HG02678 (cell line): ENCODE measurements around the gene KLHL24.
"Not testable (repeated sequence)": the region's sequence is repeated elsewhere in the genome, so short reads cannot be mapped to it uniquely, and the experiment has no call there.

Experiments
- ATAC-seq: cut with Tn5 transposase; IDR thresholded peaks from one replicate; pipeline ENCODE4 v1.9.1; 2021; ENCODE audit warnings: mild to moderate bottlenecking, moderate library complexity; ENCODE audit not compliant: unreplicated experiment

The KLHL24 gene

DNA sequence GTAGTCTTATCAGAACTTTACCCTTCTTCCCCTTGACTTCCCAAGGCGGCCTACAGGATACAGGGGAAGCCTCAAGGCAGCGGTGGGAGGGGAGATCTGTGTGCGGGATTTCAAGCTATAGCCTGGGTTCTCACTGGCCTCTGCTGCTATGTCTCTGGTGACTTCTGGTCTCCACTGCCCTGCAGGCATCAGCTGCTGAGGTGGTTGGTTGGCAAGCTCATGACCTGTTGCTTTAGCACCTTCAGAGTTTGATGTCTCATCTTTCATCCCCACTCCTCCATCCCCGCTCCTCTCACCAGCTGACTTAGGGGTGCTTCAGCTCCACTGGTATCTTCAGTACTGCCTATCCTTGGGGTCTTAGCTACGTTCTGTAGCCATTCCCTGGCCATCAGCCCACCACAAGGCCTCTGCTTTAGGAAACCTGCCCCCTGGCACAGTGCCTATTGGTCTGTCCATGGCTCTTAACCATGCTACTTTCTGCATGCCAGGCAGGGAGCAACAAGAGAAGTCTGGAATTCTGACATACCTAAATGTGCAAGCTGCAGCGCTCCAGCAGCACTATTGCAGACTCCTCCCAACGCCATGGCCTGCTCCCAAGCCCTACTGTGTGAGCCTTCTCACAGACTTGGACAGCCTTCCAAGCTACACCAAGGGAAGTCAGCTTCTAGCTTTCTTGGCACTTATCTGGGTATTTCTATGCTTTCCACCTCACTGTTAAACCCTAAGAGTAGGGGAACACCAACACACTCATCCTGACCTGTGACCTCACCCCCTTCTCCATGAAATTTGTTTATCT is 60.3 kb downstream of the KLHL24 start:
- ATAC-seq, result no peak

DNA sequence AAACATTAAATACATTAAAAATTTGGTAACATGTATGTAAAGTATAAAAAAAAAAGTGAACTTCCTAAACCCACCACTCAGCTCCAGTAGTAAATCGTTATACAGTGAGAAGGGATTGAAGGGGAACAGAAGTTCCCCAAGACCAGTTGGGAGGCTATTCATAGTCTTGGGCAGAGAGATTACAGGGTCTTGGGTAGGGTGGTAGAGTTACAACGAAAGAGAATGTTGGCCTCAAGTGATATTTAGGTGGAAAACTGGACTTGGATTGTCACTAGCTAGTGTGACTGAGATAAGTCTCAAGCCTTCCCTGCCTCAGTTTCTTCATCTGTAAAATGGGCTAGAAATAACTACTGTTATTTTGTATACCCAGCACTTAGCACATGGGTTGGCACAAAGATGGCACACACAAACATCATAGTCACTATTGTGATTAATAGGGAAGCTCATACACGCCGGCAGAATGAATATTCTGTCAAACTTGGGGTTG is 61.7 kb downstream of the KLHL24 start:
- no peak for ATAC-seq

DNA sequence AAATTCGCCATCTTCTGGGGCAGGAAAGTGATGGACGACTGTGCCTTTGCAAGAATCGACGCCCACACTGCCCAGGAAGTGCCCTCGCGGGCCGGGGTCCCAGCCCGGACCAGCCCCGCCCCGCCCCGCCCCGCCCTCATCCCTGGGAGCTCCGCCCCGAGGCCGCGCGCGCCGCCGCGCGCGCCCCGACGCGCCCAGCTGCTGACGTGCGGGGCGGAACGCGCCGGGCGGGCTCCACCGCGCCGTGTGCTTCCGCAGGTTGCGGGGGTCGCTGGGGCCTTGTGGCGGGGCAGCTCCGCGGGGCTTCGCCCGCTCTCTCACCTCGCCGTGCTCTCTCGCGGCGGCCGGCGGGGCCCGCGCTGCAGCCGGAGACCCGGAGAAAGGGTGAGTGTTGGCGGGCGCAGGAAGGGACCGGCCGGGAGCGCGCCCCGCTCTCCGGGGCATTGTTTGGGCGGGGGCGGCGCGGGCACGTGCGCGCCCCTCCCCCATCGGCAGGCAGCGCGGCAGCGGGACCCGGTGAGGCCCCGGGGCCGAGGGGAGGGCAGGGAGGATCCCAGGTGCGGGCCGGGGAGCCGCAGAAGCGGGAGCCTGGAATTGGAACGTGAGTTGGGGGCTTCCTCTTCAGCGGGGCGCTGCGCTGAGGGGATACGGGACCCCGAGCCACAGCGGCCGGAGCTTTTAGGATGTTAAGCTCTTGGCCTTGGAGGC is 62.3 kb downstream of the KLHL24 start, which contains the start of gene YEATS2:
TSS of gene YEATS2 (plus strand) at position 188 of the 708 bp plus-strand sequence. CDS start 17,366 bp downstream, outside the sequence.
- peak; percentile 81 for ATAC-seq

DNA sequence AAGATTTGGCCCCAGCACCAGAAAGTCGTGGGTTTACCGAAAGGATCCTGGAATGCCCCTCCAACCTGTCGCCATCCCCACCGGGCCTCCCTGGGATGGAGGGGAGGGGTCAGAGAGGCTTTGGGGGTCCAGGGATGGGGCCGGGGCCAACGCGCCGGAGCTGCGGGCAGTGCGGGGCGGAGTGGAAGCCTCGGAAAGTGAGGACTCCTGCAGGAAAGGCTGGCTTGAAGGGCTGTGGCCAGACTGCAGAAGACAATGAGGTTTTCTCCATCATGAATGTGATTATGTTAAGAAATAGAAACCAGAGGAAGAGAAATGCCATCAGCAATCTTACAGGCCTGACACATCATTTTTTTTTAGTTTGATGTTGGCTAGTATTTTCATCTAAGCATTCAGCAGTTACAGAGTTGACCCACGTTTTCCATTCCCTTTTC is 62.9 kb downstream of the KLHL24 start:
- ATAC-seq, result peak; percentile 10

DNA sequence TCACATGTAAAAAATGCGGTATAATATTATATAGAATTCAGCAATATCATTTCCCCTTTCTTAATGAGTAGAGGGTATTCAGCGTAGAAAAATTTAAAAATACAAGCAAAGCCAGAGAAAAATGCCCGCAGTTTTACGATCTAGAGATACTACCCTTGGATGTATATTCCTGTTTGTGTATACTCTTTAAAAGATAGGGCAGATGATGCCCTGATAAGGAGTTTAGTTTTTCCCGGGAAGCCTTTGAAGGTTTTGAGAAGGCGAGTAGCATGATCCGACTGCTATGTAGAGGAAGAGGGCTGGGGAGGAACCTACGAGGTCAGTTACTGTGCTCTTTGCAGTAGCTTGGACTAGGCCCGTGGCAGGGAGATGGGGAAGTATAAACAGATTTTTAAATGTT is 63.3 kb downstream of the KLHL24 start:
- no peak for ATAC-seq

DNA sequence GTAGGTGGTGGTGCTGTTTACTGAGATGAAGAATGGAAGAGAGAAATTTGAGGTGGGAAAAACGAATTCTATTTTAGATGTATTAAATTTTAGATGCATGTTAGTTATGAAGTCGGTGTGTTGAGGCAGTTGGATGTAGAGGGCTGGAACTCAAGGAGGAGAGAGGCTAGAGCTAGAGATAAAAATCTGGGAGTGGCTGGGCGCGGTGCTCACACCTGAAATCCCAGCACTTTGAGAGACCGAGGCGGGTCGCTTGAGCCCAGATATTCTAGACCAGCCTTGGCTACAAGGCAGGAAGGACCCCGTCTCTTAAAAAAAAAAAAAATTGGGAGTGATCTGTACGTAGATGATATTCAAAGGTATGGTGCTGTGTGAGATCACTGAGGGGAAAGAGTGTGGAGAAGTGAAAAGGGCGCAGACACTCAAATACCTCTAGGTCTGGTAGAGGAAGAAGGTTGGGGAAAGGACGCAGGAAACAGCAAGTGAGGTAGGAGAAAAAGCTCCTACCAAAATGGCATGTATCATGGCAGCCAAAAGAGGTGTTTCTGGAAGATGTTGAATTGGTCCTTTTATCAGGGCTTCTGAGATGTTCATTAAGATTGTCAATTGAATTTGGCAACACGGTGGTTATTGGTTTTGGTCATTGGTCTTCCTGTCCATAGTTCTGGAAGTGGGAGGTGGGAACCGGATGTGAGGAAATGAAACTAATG is 64.0 kb downstream of the KLHL24 start:
- no peak for ATAC-seq

DNA sequence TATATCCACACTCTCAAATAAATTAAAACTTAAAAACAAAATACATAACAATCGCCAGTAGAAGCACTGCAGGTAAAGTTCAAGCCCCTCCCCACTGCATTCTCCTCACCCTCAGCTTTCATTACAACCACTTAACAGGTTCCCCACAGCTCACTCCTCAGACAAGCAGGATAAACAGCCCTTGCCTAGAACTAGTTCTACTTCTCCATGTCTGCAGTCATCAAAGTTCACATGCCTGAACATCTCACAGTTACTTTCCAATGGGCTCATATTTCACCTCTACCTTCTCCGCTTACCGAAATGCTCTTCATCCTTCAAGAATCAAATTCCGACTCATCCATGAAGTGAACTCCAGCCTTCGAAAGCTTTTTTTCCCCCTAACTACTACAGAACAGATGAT is 66.3 kb downstream of the KLHL24 start:
- ATAC-seq, result no peak

DNA sequence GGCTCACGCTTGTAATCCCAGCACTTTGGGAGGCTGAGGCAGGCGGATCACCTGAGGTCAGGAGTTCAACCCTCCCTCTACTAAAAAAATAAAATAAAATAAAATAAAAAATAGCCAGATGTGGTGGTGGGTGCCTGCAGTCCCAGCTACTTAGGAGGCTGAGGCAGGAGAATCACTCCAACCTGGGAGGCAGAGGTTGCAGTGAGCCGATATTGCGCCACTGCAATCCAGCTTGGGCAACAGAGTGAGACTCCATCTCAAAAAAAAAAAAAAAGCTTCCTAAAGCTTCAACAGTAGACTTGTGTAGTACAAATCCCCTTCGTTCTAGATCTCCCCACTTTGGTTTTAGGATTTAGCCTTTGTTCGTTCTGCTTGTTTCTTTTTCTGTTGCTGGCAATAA is 68.5 kb downstream of the KLHL24 start:
- ATAC-seq, result not testable (repeated sequence)

DNA sequence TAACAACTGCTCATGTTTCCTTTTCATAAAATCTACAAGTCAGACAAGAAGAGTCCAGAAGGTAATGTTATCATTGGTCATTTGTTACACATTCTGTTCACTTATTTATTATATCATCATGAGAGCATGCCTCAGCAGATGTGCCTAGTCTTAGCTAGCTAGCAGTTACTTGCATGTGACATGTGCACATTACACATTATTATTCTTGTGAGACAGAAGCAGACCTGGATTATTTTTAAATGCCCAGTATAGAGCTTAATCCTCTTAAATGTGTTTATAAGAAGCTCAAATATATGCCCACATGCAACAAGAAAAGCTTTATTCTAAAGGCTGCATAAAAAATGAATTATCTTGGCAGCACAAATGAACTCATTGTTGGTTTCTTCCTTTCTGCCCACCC is 74.8 kb downstream of the KLHL24 start:
- no peak for ATAC-seq

DNA sequence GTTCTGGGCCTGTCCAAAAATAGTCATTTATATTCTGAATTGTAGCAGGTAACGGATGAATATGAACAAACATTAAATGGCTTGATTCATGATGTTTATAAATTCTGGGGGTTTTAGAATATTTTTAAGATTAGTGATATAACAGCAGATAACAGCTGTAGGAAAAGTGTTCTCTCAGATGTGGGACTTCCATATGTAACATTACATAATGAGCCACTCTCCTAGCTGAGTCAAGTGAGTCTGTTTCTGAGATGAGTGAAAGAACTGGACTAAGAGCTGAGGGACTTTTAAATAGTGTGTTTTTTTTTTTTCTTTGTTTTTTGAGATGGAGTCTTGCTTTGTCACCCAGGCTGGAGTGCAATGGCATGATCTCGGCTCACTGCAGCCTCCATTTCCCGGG is 76.1 kb downstream of the KLHL24 start:
- ATAC-seq, result no peak

DNA sequence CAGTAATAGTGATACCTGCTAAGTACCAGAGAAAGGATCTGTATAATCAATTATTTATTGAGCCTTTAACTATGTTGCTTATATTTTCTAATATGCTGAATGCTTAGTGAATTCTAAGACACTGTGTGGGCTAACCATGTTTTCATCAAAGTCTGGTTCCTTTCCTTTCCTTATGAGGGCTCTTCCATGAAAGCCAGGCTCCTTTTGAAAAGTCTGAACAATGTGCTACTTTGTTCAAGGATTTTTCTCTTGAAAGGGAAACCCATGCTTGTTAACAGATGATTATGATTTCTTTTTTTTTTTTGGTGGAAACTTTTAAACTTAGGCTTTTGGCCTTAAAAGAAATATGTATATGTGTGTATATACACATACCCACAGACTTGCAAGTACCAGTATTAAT is 79.2 kb downstream of the KLHL24 start:
- ATAC-seq, result no peak

DNA sequence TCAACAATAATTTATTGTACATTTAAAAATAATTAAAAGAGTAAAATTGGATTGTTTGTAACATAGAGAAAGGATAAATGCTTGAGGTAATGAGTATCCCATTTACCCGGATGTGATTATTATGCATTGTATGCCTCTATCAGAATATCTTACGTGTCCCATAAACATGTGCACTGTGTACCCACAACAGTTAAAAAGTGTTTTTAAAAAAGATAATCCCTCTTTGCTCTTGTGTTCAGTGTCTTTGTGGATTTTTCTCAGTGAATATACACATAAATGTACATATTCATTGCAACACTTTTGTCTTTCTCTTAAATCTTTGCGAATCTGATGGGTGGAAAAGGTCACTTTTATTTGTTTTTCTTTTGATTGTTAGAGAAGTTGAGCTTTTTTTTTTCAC is 82.6 kb downstream of the KLHL24 start:
- ATAC-seq, result no peak

DNA sequence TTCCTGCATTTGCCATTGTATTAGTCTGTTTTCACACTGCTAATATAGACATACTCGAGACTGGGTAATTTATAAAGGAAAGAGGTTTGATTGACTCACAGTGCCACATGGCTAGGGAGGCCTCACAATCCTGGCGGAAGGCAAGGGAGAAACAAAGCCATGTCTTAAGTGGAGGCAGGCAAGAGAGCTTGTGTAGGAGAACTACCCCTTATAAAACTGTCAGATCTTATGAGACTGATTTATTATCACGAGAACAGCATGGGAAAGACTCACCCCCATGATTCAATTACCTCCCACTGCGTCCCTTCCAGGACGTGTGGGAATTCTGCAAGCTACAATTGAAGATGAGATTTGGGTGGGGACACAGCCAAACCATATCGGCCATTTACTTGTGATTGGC is 90.0 kb downstream of the KLHL24 start:
- ATAC-seq, result no peak

DNA sequence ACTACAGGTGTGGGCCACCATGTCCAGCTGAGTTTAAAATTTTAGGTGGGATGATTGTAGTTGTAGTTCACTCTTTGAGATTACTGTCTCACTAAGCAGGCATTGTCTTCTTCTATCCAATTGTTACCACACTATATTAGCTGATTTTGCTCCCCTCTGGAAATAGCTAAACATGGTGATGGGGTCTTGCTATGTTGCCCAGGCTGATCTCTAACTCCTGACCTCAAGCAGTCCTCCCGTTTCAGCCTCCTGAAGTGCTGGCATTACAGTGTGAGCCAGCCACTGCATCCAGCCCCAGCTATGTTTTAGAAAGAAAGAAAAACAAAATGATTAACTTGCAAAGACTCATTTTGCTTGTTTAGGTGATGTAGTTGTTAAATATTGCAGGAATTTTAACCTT is 92.8 kb downstream of the KLHL24 start:
- ATAC-seq, result no peak

DNA sequence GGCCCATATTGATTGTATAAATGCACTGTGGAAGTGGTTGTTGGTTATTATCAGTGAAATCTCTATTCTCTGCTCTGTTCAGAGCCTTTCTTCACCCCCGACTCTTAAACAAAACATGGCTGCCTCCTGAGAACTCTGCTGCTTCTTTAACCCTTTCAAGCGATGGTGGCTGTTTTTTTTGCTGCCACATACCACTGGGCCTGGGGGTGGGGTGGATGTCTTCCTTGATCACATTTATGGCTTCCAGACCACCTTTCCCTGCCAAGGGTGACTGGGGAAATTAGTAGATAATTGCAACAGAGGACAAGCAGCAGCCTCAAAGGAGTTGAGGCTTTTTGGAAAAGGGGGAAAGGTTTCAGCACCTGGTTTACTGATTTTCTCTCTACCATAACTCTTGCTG is 94.9 kb downstream of the KLHL24 start:
- ATAC-seq, result no peak

DNA sequence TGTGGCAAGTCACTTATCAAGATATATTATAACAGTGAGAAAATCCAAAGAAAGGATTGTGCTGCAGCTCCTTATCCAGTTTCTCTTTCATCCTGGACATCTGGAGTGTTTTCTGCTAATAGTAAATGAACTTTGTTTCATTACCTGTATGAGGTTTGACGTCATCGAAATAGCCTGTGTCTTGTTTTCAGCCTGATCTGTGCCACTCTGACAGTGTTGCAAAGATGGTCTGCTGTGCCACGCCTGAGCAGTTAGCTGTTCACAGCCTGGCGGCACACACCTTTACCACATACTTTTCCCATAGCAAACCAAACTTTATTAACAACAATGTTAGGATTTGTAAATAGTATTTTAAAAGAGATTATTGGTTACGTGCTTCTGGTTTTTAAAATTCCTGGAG is 96.2 kb downstream of the KLHL24 start:
- no peak for ATAC-seq

DNA sequence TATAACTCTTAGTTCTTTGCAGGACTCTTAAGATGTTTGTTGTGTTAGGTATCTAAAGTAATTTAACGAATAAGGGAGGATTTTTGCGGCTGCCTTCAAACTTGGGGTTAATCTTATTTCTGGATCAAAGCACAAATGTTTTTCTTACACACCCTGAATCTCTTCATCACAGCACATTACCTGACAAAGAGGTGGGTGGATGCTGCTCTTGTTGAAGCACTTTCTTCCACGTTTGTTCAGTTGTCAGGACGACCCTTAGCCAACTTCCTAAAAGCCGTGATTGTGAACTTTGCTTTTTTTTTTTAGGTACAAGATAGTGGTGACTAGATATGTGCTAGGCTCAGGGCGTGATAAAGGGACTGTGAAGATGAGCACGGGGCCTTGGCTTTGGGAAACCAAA is 98.1 kb downstream of the KLHL24 start:
- no peak for ATAC-seq
